ENCODE measurements around the gene TBCCD1. TPM values are rescaled to one million over a fixed set of nuclear protein-coding genes. Genes with fewer than 3 reads are reported as not detected.

TBCCD1 gene
- total RNA-seq, 2 experiments from 2014 or later, result 11.9 to 13.5 TPM

DNA sequence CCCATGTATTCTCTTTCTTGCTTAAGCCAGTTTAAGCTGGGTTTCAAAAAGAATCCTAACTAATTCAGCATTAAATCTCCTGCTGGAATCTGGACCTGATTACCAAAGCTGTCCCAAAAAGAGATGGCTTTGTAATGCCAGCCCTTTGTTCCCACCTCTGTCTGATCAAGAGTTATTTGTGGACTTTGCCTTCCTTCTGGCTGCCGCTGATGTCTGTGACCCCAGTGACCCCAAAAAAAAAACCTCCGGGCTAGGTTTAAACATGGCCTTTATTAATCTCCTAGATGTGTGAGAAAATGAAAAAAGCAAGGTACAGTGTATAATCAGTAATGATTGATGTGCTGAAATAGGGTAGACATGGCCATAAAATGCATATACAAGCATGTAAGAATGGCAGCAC, 43.7 kb downstream of the TBCCD1 start:
- Mint-ChIP-seq H3K27me3 (no peaks in the 10 kb centered on the region), H3K4me1 (peaks cover 35% of the 10 kb centered on the region), H3K36me3 (ENCODE audit: low read depth) (no peaks in the 10 kb centered on the region), H3K27ac (no peak overlapping the region), H3K9me3 (no peaks in the 10 kb centered on the region), H3K4me3 (no peak overlapping the region)
- no peak for DNase-seq
- CTCF ChIA-PET, result no interaction called here
- POLR2A ChIA-PET, result no interaction called here

DNA sequence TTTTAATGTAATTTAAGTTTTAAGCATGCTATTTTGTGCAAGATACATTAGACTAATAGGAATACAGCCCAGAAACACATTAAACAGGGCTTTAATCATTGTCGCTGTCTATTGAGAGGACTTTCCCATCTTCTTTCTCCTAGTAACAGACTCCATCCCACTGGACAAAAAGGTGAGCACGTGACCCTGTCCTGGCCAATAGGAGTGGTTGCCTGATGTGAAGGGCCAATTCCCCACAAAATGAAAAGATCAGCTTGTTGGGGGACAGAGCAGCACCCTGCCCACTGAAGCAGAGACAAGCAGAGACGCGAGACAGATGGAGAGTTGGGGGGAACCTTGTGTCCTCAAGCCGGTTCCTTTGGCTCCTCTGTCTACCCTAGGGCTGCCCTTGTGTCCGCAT, 44.1 kb downstream of the TBCCD1 start:
- Mint-ChIP-seq H3K27ac (no peak overlapping the region), H3K4me3 (no peak overlapping the region), H3K4me1 (peaks cover 37% of the 10 kb centered on the region), H3K36me3 (ENCODE audit: low read depth) (no peaks in the 10 kb centered on the region), H3K27me3 (no peaks in the 10 kb centered on the region), H3K9me3 (no peaks in the 10 kb centered on the region)
- CTCF ChIA-PET, result no interaction called here
- no peak for DNase-seq
- POLR2A ChIA-PET, result no interaction called here

DNA sequence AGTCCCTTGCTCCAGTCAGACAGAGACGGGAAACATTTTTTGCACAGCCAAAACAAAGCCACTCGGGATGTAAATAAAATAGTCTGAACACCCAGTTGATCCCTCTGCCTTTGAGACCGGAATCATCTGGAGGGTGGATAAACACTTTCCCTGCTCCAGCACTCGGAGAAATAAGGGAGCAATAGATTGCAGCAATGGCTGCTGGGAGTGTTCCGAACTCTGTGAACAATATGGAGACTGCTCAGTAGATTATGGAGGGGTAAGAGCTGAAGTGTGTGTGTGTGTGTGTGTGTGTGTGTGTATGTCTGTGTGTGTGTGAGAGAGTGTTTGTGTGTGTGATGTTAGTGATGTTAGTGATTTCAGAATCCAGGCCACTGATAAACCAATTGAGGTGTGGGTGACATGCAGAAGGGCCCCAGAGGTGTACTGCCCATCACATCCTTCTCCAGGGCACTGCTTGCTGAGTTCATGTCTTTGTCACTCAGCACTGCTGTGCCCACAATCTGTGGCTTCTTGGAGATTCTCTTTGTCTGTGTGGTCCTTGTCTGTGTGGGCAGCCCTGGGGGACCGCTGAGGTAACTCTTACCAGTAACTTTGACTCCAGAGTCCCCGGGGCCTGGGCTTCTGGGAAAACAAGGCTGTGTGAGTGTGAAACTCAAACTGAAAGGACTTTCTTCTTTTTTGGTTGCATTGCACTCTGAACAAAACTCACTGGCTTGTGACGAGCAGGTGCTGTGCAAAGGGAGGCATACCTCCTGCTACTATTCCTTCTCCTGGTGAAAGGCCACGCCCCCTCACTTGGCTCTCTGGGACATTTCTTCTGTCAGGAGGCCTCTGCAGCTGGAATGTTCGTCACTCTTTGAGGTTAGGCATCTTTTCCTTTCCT, 45.9 kb downstream of the TBCCD1 start:
- Mint-ChIP-seq H3K4me3 (no peak overlapping the region), H3K9me3 (no peaks in the 10 kb centered on the region), H3K27ac (no peak overlapping the region), H3K36me3 (ENCODE audit: low read depth) (no peaks in the 10 kb centered on the region), H3K4me1 (peaks cover 41% of the 10 kb centered on the region), H3K27me3 (no peaks in the 10 kb centered on the region)
- peak; percentile 34 for DNase-seq
- CTCF ChIA-PET, result interaction anchor here (1.0 to 3.9 kb wide), 3 partner anchors 19 to 93 kb away, joined by 3 to 38 read pairs (median 8); no protein-coding TSS in a partner anchor
- POLR2A ChIA-PET, result interaction anchor here (1.2 kb wide), 1 partner anchor 45 kb away, joined by 3 read pairs; no protein-coding TSS in a partner anchor

DNA sequence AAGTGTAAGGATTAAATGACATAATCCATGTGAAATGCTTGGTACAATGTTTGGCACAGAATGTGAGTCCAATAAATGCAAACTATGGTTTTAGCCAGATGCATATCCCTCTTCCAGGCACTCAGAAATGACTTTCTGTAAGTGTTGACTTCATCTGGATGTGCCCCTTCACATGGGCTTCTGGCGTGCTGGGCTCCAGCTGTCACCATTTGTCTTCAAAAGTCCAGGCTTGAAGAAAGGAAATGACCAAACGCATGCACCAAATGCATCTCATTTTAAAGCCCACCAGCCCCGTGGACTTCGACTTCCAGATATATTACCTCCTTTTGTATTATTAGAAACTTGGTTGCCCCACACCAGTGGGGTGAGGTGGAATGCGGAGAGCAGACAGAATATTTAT, 46.7 kb downstream of the TBCCD1 start:
- CTCF ChIA-PET, result interaction anchor here (1.8 to 3.9 kb wide), 3 partner anchors 20 to 97 kb away, joined by 8 to 38 read pairs (median 8); no protein-coding TSS in a partner anchor
- Mint-ChIP-seq H3K36me3 (ENCODE audit: low read depth) (no peaks in the 10 kb centered on the region), H3K4me3 (no peak overlapping the region), H3K9me3 (no peaks in the 10 kb centered on the region), H3K27me3 (no peaks in the 10 kb centered on the region), H3K27ac (no peak overlapping the region), H3K4me1 (peaks cover 48% of the 10 kb centered on the region)
- POLR2A ChIA-PET, result interaction anchor here (2.0 to 2.3 kb wide), 4 partner anchors 14 to 583 kb away, joined by 8 to 12 read pairs (median 10); partner anchors contain the start of genes DNAJB11 and TRA2B
- DNase-seq, result no peak

DNA sequence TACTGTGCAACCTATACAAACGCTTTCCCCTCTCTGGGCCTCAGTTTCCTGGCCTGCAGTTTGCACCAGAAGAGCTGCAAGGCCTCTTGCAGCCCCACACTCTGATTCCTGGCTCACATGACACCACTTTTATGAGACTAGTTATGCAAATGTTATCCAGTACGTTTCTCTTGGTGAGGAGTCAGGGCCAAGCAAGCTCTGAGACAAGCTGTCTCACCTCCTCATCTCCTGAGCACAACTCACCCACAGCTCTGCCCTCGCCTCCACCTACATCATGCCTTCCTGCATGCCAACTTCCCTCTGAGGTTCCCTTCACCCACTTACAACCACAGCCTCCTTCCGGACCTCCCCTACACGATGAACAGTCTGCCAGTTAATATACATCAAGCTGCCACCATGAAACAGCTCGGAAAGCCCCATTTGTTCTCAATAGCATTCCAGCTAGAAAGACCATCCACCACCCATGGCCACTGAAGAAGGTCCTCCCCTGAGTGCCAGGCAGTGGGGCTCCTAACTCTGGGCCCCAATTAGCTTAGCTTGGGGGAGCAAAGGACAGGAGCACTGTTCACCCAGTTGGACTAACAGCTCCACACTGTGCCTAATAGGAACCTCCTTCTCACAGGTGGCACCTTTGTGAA, 48.0 kb downstream of the TBCCD1 start:
- CTCF ChIA-PET, result interaction anchor here (0.6 to 3.9 kb wide), 10 partner anchors 10 to 746 kb away, joined by 3 to 38 read pairs (median 4); no protein-coding TSS in a partner anchor
- POLR2A ChIA-PET, result interaction anchor here (1.5 to 2.3 kb wide), 6 partner anchors 10 to 581 kb away, joined by 4 to 12 read pairs (median 10); partner anchors contain the start of genes DNAJB11, EIF4A2 and TRA2B
- peak; percentile 76 for DNase-seq
- H3K4me1 Mint-ChIP-seq, result peaks cover 59% of the 10 kb centered on the region
- no peaks in the 10 kb centered on the region for H3K36me3 Mint-ChIP-seq (ENCODE audit: low read depth)
- no peaks in the 10 kb centered on the region for H3K9me3 Mint-ChIP-seq
- H3K4me3 Mint-ChIP-seq, result peak overlapping the region; percentile 0
- H3K27ac Mint-ChIP-seq, result peak overlapping the region; percentile 70
- peaks cover 5% of the 10 kb centered on the region for H3K27me3 Mint-ChIP-seq

- no peak for DNase-seq
- Mint-ChIP-seq H3K27me3 (peaks cover 7% of the 10 kb centered on the region), H3K9me3 (no peaks in the 10 kb centered on the region), H3K36me3 (ENCODE audit: low read depth) (no peaks in the 10 kb centered on the region), H3K4me1 (peaks cover 57% of the 10 kb centered on the region), H3K27ac (no peak overlapping the region), H3K4me3 (no peak overlapping the region)
- POLR2A ChIA-PET, result no interaction called here
- CTCF ChIA-PET, result interaction anchor here (3.9 kb wide), 1 partner anchor 23 kb away, joined by 38 read pairs; no protein-coding TSS in a partner anchor
Measured at GRCh38 chr3:186517218-186517617, 49.9 kb downstream of the TBCCD1 start.

GRCh38 chr3:186516646-186517045, 50.5 kb downstream of the TBCCD1 start:
- DNase-seq, result no peak
- H3K27ac Mint-ChIP-seq, result no peak overlapping the region
- H3K27me3 Mint-ChIP-seq, result peaks cover 7% of the 10 kb centered on the region
- H3K4me1 Mint-ChIP-seq, result peaks cover 53% of the 10 kb centered on the region
- no peak overlapping the region for H3K4me3 Mint-ChIP-seq
- ChIA-PET CTCF (no interaction called here), POLR2A (no interaction called here)
- H3K9me3 Mint-ChIP-seq, result no peaks in the 10 kb centered on the region
- H3K36me3 Mint-ChIP-seq (ENCODE audit: low read depth), result no peaks in the 10 kb centered on the region

GRCh38 chr3:186515125-186515524, 52.0 kb downstream of the TBCCD1 start:
- Mint-ChIP-seq H3K36me3 (ENCODE audit: low read depth) (no peaks in the 10 kb centered on the region), H3K4me1 (peaks cover 38% of the 10 kb centered on the region), H3K4me3 (no peak overlapping the region), H3K9me3 (no peaks in the 10 kb centered on the region), H3K27ac (no peak overlapping the region), H3K27me3 (peaks cover 7% of the 10 kb centered on the region)
- peak; percentile 49 for DNase-seq
- CTCF ChIA-PET, result no interaction called here
- POLR2A ChIA-PET, result no interaction called here

DNA sequence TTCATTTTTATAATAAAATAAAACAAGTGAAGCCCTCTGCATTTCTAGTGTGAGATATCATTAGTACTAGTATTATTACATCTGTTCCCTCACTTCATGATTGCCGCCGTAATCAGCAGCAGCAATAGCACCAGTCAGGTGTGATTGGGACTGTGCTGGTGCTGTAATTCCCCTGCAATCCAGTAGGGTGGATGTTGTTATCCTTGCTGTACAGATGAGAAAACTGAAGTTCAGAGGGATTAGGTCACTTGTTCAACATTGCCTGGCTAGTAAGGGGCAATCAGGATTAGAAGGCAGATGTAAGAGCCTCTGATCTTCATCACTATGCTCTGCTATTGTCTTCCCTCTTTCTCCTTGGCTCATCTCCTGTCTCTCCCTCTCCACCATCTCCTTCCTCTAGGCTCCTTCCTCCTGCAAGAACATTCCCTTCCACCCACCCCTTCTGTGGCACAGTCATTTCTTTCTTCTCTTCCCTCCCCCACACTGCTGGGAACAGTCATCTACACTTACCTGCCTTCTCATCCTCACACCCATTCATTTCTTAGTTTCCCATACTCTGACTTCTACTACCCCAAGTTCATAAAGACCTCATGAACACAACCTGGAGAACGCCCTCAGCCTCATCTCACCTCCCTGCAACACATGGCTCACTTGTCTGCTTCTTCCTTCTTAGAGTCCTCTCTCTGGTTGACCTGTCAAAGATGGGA, 52.7 kb downstream of the TBCCD1 start:
- no peak overlapping the region for H3K4me3 Mint-ChIP-seq
- no peaks in the 10 kb centered on the region for H3K9me3 Mint-ChIP-seq
- POLR2A ChIA-PET, result no interaction called here
- CTCF ChIA-PET, result no interaction called here
- H3K27ac Mint-ChIP-seq, result no peak overlapping the region
- DNase-seq, result no peak
- H3K36me3 Mint-ChIP-seq (ENCODE audit: low read depth), result no peaks in the 10 kb centered on the region
- peaks cover 34% of the 10 kb centered on the region for H3K4me1 Mint-ChIP-seq
- H3K27me3 Mint-ChIP-seq, result peaks cover 7% of the 10 kb centered on the region

DNA sequence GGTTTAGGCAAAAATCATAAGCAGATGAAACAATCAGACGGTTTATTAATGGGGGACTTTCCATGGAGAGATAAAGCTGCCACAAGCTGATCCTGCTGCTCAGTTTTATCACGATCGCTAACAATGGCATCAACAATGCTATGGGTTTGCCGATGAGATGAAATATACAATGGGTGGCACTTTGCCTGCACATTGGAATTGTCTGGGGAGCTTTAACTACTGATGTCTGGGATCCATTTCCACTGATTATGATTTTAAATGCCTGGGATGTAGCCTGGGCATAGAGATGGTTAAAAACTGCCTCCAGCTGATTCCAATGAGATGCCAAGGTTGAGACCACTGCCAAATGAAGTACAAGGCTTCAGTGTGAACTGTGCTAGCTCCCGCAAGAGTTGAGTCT, 53.8 kb downstream of the TBCCD1 start:
- Mint-ChIP-seq H3K27me3 (peaks cover 7% of the 10 kb centered on the region), H3K4me1 (peaks cover 23% of the 10 kb centered on the region), H3K9me3 (no peaks in the 10 kb centered on the region), H3K4me3 (no peak overlapping the region), H3K36me3 (ENCODE audit: low read depth) (no peaks in the 10 kb centered on the region), H3K27ac (no peak overlapping the region)
- ChIA-PET CTCF (interaction anchor here (1.5 kb wide), 1 partner anchor 27 kb away, joined by 3 read pairs; no protein-coding TSS in a partner anchor), POLR2A (no interaction called here)
- DNase-seq, result no peak

GRCh38 chr3:186512570-186513302, 54.4 kb downstream of the TBCCD1 start:
- Mint-ChIP-seq H3K36me3 (ENCODE audit: low read depth) (no peaks in the 10 kb centered on the region), H3K4me3 (no peak overlapping the region), H3K27ac (no peak overlapping the region), H3K9me3 (no peaks in the 10 kb centered on the region), H3K27me3 (peaks cover 7% of the 10 kb centered on the region), H3K4me1 (peaks cover 22% of the 10 kb centered on the region)
- POLR2A ChIA-PET, result no interaction called here
- DNase-seq, result no peak
- CTCF ChIA-PET, result interaction anchor here (1.5 kb wide), 1 partner anchor 27 kb away, joined by 3 read pairs; no protein-coding TSS in a partner anchor

DNA sequence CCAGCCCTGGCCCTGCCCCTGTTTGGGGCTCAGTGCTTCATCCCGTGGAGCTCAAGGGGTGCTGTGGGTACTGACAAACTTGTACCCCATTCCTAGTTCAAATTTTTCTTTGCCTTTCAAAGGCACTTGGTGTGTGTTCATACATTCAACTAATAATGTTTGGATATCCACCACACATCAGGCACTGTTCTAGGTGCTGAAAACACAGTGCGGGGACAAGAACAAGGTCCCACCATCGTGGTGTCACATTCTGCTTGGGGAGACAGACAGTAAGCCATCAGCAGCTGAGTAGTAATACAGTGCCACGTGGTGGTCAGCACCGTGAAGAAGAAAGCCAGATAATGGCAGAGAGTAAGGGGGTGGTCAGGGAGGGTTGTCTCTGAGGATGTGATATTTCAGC, 55.4 kb downstream of the TBCCD1 start:
- Mint-ChIP-seq H3K27ac (no peak overlapping the region), H3K36me3 (ENCODE audit: low read depth) (no peaks in the 10 kb centered on the region), H3K27me3 (peaks cover 7% of the 10 kb centered on the region), H3K4me3 (no peak overlapping the region), H3K4me1 (peaks cover 19% of the 10 kb centered on the region), H3K9me3 (no peaks in the 10 kb centered on the region)
- CTCF ChIA-PET, result no interaction called here
- POLR2A ChIA-PET, result no interaction called here
- no peak for DNase-seq

Measured in activated CD4-positive, alpha-beta memory T cell treated with anti-CD3 and anti-CD28 coated beads, Interleukin-2, amount 10 ng/mL, durations not matched to agents 7 days and 5 days (primary cell).